Measurements from ENCODE around the gene RARA. TPM values are rescaled to one million over a fixed set of nuclear protein-coding genes. Genes with fewer than 3 reads are reported as not detected.

The RARA gene
- total RNA-seq, 1 experiment from 2014 or later = 21.8 TPM

- intact Hi-C loops (cut with micrococcal nuclease; ENCODE audit: unreplicated experiment) = loop anchor here (2.0 to 10.0 kb wide), 2 partner anchors 21 to 295 kb away; no protein-coding TSS in a partner anchor
- Histone ChIP-seq H2AFZ (no peak overlapping the region), H3K9me3 (ENCODE audit: insufficient read depth, low read depth) (no peaks in the 10 kb centered on the region), H3K4me2 (peak overlapping the region; percentile 99), H3K9me2 (ENCODE audit: insufficient read depth) (no peaks in the 10 kb centered on the region), H3K27ac (no peak overlapping the region), H3K27me3 (ENCODE audit: insufficient read depth, low read depth) (no peaks in the 10 kb centered on the region), H3K79me2 (ENCODE audit: low read depth) (peaks cover 68% of the 10 kb centered on the region), H3F3A (ENCODE audit: insufficient read depth, low read depth) (peaks cover 28% of the 10 kb centered on the region), H3K36me3 (ENCODE audit: low read depth) (no peaks in the 10 kb centered on the region), H4K20me1 (ENCODE audit: insufficient read depth) (peaks cover 10% of the 10 kb centered on the region), H3K4me1 (replicated peaks; ENCODE audit: insufficient read depth) (peaks cover 83% of the 10 kb centered on the region), H3K4me3 (peak overlapping the region; percentile 99; the same call in 1 of the 2 replicates)
- BruUV-seq (replicated peaks) = no TSS peak
- TF ChIP-seq CTCF (conservative IDR thresholded peaks at IDR 0.05) (no peak), EZH2 (IDR thresholded peaks at IDR 0.05; ENCODE audit: low read depth) (no peak)
- no peak for DNase-seq
- POLR2A ChIA-PET (ENCODE audit: unreplicated experiment) = no interaction called here
- CTCF ChIA-PET = no interaction called here
Observed at GRCh38 chr17:40319651-40320540, 10.9 kb downstream of the RARA start.

- ChIA-PET POLR2A (ENCODE audit: unreplicated experiment) (no interaction called here), CTCF (no interaction called here)
- no peaks in the 10 kb centered on the region for H3K9me2 ChIP-seq (ENCODE audit: insufficient read depth)
- intact Hi-C loops (cut with micrococcal nuclease; ENCODE audit: unreplicated experiment) = no loop called here
- H4K20me1 ChIP-seq (ENCODE audit: insufficient read depth) = peaks cover 10% of the 10 kb centered on the region
- TF ChIP-seq EZH2 (IDR thresholded peaks at IDR 0.05; ENCODE audit: low read depth) (no peak), CTCF (conservative IDR thresholded peaks at IDR 0.05) (no peak)
- H3K27me3 ChIP-seq (ENCODE audit: insufficient read depth, low read depth) = no peaks in the 10 kb centered on the region
- no peak overlapping the region for H3K4me3 ChIP-seq
- no peak overlapping the region for H3K27ac ChIP-seq
- peaks cover 73% of the 10 kb centered on the region for H3K4me1 ChIP-seq (replicated peaks; ENCODE audit: insufficient read depth)
- BruUV-seq (replicated peaks) = no TSS peak
- peaks cover 24% of the 10 kb centered on the region for H3F3A ChIP-seq (ENCODE audit: insufficient read depth, low read depth)
- H2AFZ ChIP-seq = no peak overlapping the region
- H3K9me3 ChIP-seq (ENCODE audit: insufficient read depth, low read depth) = no peaks in the 10 kb centered on the region
- no peak for DNase-seq
- H3K4me2 ChIP-seq = peak overlapping the region; percentile 99; the same call in 1 of the 2 replicates
- H3K36me3 ChIP-seq (ENCODE audit: low read depth) = no peaks in the 10 kb centered on the region
- peaks cover 75% of the 10 kb centered on the region for H3K79me2 ChIP-seq (ENCODE audit: low read depth)
Observed at GRCh38 chr17:40320756-40321523, 12.0 kb downstream of the RARA start.

GRCh38 chr17:40321524-40321929 is 12.5 kb downstream of the RARA start:
- ChIA-PET CTCF (no interaction called here), POLR2A (ENCODE audit: unreplicated experiment) (no interaction called here)
- no peaks in the 10 kb centered on the region for H3K9me3 ChIP-seq (ENCODE audit: insufficient read depth, low read depth)
- no peaks in the 10 kb centered on the region for H3K9me2 ChIP-seq (ENCODE audit: insufficient read depth)
- intact Hi-C loops (cut with micrococcal nuclease; ENCODE audit: unreplicated experiment) = no loop called here
- no peaks in the 10 kb centered on the region for H3K36me3 ChIP-seq (ENCODE audit: low read depth)
- no peak overlapping the region for H3K27ac ChIP-seq
- BruUV-seq (replicated peaks) = no TSS peak
- H3F3A ChIP-seq (ENCODE audit: insufficient read depth, low read depth) = peaks cover 18% of the 10 kb centered on the region
- peaks cover 81% of the 10 kb centered on the region for H3K79me2 ChIP-seq (ENCODE audit: low read depth)
- peak overlapping the region; percentile 71; the same call in 1 of the 2 replicates for H3K4me2 ChIP-seq
- H3K27me3 ChIP-seq (ENCODE audit: insufficient read depth, low read depth) = no peaks in the 10 kb centered on the region
- H3K4me1 ChIP-seq (replicated peaks; ENCODE audit: insufficient read depth) = peaks cover 67% of the 10 kb centered on the region
- no peak overlapping the region for H2AFZ ChIP-seq
- DNase-seq = no peak
- TF ChIP-seq EZH2 (IDR thresholded peaks at IDR 0.05; ENCODE audit: low read depth) = no peak
- TF ChIP-seq CTCF (conservative IDR thresholded peaks at IDR 0.05) = no peak
- no peak overlapping the region for H3K4me3 ChIP-seq
- H4K20me1 ChIP-seq (ENCODE audit: insufficient read depth) = peaks cover 11% of the 10 kb centered on the region

Data from PC-9 (cell line).